Measurements from ENCODE around the gene APOC3.

Gene APOC3

DNA sequence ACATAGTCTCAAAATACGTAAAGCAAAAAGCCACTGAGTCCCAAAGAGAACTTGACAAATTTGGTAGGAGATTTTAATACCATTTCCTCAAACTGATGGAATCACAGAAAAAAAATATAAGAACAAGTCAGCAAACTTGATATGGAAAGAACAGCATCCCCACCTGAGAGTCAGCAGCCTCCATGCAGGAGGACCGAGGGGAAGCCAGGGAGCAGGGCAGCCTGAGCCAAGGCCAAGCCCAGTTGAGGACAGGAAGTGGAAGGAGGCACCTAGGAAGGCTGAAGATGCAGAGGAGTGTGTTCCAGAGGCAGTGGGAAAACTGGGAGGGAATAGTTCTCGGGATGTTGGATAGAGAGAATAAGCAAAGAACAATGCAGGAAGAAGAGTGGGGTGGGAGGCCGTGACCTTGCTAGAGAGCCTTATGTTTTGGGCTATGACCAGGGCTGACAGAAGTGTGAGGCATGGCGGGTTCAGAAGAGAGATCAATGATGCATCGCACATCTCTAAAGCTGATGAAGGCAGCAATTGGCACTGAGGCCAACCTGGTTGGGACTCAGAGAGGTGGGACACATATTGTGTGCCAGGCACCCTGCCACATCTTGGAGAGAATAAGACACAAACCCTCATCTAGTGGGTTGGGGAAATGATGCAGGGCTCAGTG lies 22.0 kb upstream of the APOC3 start:
- DNase-seq, result no peak

DNA sequence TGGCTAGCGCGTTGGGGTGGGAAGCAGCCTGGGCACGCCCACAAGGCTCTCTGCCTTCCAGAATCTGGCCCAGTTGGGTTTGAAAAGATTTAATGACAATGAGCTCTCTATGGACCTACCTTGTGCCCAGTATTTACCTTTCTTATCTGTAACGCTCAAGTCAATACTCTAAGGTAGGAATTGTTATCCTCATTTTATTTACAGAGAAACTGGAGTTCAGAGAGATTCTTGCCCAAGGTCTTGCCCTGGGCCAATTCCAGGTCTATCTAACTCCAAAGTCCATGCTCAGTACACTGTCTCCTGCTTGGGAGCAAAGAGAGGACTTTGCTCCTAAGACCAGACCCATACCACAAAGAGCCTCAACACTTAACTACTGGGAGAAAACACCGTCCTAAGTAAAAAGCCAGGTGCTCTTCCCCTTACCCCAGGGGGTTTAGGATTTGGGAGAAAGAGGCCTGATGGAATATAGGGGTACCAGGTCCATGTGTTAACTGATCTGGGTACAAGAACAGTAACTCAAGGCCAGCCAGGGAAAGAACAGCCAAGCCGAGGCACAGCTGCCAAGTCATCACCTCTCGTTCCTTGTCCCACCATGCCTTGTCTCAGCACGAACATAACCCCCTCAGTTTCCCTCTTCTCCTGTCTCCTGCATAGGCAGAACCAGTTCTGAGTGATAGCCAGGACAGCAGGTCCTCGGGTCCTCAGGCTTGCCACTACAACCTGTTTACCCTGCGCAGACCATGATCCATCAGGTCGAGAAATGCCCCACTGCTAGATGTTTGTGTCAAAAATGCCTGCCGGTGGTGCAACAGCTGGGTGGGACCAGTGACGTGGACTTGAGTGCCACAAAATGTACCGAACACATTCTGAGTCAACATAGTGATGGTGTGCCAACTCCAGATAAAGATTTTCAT lies 21.2 kb upstream of the APOC3 start:
- no peak for DNase-seq

DNA sequence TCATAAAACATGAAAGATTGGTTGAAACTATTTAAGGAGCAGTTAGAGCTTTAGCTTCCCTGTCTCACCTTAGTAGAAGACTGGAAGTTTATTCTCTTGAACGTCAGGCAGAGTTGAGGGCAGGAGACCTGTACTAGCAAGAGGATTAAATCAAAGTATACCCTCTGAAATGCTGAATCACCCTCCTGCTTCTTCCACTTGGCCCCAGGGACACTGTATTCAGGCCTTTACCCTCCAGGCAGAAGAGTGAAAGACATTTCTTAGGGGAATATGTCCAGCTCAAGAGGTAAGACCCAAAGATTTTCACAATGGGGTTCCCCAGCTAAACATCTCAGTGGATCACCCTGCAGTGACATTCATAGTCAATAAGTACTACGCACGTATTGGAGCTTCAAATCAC lies 18.5 kb upstream of the APOC3 start:
- DNase-seq, result no peak

DNA sequence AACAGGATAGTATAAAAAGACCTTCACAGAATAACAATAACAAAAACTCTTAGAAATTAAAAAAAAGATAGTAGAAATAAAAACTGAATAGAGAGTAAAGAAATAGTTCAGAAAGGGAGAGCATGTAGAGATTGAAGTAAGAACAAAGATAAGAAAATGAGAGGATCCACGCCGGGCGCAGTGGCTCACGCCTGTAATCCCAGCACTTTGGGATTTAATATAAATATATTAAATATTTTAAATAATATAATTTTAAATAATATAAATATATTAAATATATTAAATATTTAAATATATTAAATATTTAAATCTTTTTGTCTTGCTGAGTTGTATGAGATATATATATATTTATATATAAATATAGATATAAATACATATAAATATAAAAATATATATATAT lies 17.6 kb upstream of the APOC3 start:
- DNase-seq, result no peak

DNA sequence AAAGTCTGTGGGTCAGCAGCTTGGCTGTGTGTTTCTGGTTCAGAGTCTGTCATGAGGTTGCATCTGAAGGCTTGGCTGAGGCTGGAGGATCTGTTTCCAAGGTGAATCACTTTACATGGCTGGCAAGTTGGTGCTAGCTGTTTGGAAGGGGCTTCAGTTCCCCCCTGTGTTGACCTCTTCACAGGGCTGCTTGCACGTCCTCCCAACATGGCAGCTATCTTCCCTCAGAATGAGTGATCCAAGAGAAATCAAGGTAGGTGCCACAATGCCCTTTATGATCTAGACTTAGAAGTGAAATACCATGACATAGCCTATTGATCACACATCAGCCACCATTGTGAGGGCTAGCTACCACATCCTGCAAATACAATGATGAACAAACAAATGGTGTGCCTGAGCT lies 16.5 kb upstream of the APOC3 start:
- DNase-seq, result no peak

DNA sequence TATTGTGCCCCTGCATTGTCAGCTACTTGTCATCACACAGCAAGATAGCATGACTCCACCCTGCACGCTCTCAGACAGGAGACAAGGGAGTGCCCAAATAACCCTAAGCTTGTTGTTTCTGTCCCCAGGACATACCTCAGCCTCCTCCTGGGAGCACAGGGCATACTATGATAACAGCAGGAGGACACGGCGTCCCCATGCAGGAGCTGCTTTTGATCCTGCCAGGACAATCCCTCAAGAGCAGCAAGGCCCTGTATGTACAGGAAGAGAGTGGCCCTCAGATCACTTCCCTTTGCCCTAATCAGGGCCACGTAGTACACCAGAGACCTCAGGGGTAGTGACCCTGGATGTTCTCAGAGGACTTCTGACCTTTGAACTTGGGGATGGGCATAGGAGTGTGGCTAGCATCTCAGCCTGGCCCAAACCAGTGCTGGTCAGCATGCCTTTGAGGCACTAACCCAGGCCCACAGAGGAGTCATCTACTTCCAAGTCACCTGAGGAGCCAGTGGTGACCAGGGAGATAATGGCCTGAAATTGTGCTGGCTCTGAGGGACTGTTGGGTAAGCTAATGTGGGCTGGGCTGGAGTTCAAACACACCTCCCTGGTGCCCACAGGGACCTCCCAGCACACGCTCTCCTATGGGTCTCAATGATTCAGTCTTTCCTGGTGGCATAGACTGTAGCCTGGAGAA lies 15.8 kb upstream of the APOC3 start:
- no peak for DNase-seq

DNA sequence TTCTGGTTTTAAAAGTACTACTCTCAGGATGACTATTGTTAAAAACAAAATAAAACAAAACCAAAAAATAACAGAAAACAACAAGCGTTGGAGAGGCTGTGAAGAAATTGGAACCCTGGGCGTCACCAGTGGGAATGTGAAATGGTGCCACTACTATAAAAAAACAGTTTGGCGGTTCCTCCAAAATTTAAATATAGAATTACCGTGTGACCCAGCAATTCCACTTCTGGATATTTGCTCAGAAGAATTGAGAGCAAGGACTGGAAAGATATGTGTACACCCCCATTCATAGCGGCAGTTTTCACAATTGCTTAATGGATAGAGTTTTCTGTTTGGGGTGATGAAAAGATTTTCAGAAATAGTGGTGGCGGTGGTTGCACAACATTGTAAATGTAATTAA lies 15.2 kb upstream of the APOC3 start:
- DNase-seq, result no peak

DNA sequence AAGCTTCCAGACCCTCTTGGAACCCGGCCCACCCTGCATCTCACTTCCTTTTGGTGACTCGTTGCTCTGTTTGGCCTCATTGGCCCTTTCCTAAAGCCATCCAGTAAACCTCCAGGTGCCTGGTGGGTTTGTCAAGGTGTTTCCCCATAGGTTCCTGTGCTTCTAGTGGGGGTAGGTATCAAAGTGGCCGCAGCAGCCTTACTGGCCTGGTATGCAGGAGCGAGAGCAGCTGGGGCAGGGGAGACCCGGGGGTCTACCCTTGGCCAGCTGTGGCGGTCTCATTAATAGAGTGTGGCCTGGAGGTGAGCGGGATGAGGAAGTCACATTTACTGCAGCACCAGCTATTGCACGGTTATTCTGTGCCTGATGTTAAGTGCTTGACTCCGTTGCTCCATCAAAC lies 10.7 kb upstream of the APOC3 start:
- DNase-seq, result no peak

DNA sequence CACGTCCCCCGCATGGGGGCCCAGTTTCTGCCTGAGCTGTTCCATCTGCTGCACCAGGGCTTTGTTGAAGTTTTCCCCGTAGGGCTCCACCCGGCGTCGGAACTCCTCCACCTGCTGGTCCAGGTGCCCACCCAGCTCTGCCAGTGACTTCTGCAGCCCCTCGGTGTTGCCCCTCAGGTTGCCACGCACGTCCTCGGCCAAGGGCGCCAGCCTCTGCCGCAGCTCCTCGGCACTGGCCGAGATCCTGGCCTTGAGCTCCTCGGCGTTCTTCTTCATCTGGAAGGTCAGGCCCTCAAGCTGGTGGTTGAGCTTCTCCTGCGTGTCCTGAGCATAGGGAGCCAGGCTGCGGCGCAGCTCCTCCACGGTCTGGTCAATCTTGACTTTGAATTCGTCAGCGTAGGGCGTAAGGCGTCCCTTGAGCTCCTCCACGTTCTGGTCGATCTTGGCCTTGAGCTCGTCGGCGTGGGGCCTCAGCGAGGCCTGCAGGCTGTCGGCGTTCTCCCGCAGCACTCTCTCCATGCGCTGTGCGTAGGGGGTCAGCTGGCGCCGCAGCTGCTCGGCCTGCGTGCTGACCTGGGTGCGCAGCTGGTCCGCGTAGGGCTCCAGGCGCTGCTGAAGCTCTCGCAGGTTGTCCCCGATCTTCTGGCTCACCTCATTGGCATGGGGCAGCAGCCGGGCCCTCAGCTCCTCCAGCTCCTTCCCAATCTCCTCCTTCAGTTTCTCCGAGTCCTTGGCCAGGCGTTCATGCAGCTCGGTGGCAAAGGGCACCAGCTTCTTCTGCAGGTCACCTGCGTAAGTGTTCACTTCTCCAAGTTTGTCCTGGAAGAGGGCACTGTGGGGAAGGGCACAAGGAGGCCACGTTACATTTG lies 8.4 kb upstream of the APOC3 start:
- DNase-seq, result no peak

DNA sequence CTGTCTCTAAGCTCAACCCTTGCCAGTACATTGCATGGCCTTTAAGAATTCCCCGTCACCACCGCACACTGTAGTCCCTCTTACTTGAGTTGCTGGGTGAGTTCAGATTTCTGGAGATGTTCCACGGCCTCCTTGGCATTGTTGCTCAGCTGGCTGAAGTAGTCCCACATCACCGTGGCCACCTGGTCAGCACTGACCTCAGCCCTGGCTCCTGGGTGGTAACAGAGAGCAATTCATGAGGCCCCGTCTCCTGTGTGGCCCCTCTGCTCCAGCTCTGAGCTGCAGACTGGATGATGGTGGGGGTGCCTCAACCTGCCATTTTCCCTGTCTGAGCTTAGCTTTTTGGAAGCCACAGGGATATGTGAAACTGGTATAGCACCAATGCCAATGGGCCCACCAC lies 7.1 kb upstream of the APOC3 start:
- no peak for DNase-seq

DNA sequence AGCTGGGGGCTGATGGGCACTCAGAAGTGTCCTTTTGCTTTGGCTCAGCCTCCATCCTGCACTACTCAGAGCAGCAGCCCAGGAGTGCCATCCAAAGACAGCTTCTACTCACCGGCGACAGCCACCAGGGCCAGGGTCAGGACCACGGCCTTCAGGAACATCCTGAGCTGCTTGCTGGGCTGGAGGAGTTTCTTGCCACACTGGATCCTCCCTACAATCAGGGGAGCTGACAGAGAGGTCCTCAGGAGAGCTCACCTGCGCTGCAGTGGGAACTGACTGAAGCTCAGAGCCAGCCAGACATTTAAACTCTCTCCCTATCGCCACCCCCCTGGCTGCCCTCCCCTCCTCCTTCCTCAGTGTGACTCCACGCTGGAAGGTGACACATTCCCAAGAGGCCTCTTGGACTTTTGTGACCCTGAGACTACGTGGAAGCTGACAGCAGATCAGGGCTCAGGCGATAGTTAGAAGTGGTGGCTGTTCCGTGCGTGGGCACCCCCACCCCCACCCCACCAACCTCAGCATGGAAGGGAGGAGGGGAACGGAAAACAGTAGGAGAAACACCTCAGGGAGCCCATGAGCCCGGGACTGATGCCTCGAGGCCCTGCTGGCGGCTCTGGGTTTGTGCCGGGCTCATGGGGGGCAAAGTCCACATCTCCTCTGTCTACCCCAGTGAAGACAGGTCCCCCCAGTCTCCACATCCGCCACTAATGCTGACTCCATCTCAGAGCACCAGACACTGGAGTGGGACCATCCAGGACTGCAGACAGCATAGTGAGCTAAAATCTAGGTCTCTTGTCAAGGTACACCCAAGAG lies 6.5 kb upstream of the APOC3 start, which contains the start of gene APOA4:
TSS of gene APOA4 (minus strand) at position 274 of the 813 bp plus-strand sequence. CDS start at position 161, 113 bp downstream.
- no peak for DNase-seq

DNA sequence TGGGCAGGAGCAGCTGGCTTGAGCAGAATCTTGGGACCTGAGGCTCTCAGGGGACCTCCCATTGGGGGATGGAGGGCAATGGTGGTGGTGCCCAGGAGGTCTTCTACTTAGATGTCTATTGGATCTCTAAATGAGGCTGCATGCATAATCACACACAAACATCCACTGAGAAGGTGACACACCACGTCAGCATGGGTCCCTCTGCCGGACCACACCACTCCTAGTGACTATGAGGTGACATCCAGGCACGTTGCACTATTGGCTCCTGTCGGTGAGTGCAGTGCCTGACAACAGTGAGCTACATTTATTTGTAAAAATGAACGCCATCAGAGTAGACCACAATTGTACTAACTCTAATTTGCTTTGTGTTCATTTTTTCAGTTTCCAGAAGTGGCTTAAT lies 4.3 kb upstream of the APOC3 start:
- DNase-seq, result no peak

DNA sequence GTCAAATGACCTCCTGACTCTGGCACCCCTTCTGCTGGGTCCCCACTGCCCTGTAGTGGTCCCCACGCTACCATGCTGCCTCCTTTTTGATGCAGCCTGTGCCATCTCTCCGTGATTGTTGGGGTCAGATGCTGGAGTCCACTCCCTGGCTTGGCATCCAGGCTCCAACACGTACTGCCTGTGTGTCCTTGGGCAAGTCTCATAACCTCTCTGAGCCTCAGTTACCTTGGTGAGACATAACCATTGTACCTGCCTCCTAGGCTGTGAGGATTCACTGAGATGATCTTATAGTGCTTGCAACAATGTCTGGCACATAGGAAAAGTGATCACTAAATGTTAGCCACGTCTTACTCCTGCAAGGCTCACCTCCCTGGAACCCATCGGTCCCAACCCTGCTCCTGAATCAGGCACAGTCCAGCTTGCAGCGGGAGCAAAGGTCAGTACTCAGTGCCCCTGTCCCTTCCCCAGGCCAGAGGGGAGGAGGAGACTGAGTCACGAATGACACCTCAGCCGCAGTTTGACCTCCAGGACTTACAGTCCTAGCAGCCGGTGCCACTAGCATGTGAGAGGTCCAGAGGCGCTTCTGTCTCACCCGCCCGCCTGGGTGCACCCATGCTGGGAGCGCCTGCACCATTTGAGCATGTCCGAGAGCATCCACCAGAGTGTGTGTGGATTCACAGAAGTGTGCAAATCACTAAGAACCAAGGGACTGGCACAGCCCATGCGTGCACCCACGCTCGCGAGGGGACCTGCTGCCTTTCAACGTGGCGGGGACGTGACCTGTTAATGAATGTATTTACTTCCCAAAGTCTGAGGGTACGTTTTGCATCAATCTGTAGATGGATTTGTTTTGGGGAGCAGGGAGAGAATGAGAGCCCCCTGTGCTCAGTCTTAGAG lies 3.6 kb upstream of the APOC3 start:
- no peak for DNase-seq

DNA sequence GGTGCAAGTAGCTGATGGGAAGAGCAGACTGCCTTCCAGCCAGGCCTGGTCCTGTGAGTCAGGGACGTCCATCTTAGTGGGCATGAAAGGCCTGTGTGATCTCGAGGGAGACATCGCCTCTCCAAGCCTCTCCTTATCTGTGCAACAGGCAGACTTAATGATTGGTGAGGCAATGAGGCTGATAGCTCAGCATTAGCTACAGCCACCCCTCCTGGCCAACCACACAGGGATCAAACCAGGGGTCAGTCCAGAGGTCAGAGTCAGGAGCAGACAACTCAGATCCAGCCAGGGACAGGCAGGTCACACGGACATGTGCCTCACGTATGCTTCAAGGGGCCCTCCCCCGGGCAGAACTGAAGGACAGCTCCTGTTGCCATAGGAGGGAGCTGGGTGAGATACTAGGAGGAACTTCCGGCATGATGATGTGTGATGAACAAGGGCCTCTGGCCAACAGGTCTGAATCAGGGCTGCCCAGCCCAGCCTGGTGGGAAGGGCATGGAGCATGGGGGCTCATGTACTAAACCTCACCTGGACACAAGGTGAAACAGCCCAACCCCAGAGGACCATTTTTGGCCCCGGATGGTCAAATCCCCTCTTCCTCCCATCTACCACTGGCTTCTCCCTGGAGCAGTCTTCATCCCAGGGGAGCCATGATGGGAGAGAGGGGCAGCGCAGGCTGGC lies 2.8 kb upstream of the APOC3 start:
- DNase-seq, result no peak

DNA sequence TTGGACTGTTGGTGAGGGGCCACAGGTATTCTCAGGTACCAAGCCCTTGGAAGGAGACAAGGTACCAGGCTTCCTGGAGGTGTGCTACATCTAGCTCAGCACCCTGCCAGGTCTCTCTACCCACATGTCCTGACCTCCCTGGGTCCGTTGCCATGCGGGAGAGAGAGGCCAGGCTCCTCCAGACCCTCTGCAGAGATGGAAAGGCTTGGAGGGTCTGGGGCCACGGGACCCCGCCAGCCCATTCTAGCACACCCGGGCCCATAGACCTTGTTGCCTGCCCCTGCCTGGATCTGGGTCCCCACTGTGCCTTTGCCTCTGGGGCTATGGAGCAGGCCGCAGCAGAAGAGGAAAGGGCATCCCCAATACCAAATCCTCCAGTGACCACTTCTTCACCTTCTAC lies 2.2 kb upstream of the APOC3 start:
- no peak for DNase-seq

DNA sequence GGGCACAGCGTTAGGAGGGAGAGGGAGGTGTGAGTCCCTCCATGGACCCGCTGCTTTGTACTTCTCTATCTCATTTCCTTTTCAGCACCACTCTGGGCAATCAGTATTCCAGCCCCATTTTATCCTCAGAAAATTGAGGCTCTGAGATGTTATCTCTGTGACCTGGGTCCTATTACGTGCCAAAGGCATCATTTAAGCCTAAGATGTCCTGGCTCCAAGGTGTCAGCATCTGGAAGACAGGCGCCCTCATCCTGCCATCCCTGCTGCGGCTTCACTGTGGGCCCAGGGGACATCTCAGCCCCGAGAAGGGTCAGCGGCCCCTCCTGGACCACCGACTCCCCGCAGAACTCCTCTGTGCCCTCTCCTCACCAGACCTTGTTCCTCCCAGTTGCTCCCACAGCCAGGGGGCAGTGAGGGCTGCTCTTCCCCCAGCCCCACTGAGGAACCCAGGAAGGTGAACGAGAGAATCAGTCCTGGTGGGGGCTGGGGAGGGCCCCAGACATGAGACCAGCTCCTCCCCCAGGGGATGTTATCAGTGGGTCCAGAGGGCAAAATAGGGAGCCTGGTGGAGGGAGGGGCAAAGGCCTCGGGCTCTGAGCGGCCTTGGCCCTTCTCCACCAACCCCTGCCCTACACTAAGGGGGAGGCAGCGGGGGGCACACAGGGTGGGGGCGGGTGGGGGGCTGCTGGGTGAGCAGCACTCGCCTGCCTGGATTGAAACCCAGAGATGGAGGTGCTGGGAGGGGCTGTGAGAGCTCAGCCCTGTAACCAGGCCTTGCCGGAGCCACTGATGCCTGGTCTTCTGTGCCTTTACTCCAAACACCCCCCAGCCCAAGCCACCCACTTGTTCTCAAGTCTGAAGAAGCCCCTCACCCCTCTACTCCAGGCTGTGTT lies 829 bp upstream of the APOC3 start:
- no peak for DNase-seq

DNA sequence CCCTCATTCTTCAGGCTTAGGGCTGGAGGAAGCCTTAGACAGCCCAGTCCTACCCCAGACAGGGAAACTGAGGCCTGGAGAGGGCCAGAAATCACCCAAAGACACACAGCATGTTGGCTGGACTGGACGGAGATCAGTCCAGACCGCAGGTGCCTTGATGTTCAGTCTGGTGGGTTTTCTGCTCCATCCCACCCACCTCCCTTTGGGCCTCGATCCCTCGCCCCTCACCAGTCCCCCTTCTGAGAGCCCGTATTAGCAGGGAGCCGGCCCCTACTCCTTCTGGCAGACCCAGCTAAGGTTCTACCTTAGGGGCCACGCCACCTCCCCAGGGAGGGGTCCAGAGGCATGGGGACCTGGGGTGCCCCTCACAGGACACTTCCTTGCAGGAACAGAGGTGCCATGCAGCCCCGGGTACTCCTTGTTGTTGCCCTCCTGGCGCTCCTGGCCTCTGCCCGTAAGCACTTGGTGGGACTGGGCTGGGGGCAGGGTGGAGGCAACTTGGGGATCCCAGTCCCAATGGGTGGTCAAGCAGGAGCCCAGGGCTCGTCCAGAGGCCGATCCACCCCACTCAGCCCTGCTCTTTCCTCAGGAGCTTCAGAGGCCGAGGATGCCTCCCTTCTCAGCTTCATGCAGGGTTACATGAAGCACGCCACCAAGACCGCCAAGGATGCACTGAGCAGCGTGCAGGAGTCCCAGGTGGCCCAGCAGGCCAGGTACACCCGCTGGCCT lies 641 bp downstream of the APOC3 start:
- DNase-seq, result no peak

DNA sequence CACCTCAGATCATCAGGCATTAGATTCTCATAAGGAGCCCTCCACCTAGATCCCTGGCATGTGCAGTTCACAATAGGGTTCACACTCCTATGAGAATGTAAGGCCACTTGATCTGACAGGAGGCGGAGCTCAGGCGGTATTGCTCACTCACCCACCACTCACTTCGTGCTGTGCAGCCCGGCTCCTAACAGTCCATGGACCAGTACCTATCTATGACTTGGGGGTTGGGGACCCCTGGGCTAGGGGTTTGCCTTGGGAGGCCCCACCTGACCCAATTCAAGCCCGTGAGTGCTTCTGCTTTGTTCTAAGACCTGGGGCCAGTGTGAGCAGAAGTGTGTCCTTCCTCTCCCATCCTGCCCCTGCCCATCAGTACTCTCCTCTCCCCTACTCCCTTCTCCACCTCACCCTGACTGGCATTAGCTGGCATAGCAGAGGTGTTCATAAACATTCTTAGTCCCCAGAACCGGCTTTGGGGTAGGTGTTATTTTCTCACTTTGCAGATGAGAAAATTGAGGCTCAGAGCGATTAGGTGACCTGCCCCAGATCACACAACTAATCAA lies 2.2 kb downstream of the APOC3 start:
- no peak for DNase-seq
